Stimulated activated memory B cell treated with anti-CD40 and anti-IgM and Interleukin-4, amounts not matched to agents 10 μg/mL and 1 μg/mL and 100 μg/mL, for 72 hours (primary cell): ENCODE results near the gene MORF4L1.

Experiments
- ATAC-seq: fragments of 150-1000 bp; cut with Tn5 transposase; 2 replicates; pipeline ENCODE4 v1.10.0; 2021
- H3K27ac Mint-ChIP-seq: one replicate; pipeline ENCODE4 v1.8.0; 2022; ENCODE audit warnings: mild to moderate bottlenecking, mixed read lengths
- H3K27me3 Mint-ChIP-seq: one replicate; pipeline ENCODE4 v1.8.0; 2022; ENCODE audit warnings: mixed read lengths
- H3K36me3 Mint-ChIP-seq: one replicate; pipeline ENCODE4 v1.8.0; 2022; ENCODE audit warnings: mixed read lengths
- H3K4me1 Mint-ChIP-seq: one replicate; pipeline ENCODE4 v1.8.0; 2022; ENCODE audit warnings: mixed read lengths
- H3K4me3 Mint-ChIP-seq: one replicate; pipeline ENCODE4 v1.8.0; 2022; ENCODE audit warnings: mild to moderate bottlenecking, moderate library complexity, mixed read lengths
- H3K9me3 Mint-ChIP-seq: one replicate; pipeline ENCODE4 v1.8.0; 2022; ENCODE audit warnings: mixed read lengths

Gene MORF4L1

DNA sequence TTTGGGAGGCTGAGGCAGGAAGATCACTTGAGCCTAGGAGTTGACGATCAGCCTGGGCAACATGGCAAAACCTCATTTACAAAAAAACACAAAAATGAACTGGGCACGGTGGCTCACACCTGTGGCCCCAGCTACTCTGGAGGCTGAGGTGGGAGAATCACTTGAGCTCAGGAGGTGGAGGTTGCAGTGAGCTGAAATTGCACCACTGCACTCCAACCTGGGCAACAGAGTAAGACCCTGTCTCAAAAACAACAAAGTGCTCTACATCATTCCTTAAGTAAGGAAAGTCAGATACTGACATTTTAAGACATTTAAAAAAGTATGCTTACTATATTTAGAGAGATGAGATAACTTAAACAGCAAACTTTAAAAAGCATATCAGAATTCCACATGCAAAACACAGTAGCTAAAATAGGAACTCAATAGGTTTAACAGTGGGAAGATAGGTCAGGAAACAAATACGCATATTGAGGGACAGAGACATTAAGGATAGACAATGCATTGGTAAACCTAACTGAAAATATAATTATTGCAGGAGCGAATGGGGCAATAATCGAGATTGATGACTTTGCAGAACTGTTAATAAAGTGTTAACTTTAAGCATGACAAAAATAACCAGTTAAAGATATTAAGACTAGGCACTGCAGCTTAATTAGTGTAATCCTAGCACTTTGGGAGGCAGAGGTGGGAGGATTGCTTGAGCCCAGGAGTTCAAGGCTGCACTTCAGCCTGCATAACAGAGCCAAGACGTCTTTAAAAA, 32.1 kb downstream of the MORF4L1 start:
- Mint-ChIP-seq H3K27ac (peak overlapping the region; percentile 1), H3K9me3 (no peaks in the 10 kb centered on the region), H3K36me3 (peaks cover 63% of the 10 kb centered on the region), H3K27me3 (no peaks in the 10 kb centered on the region), H3K4me1 (peaks cover 33% of the 10 kb centered on the region), H3K4me3 (no peak overlapping the region)
- ATAC-seq = no peak

DNA sequence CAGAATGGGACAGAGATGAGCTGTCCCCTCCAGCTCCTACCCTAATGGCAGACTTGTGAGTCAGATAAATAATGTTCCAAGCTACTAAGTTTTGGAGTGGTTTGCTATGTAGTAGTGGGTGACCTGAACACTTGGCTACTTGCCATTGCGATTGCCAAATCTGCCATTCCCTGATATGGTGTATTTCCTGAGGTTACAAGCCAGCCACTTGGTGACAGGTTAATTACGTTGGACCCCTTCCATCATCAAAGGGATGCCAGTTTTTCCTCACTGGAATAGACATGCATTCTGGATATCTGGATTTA, 33.6 kb downstream of the MORF4L1 start:
- peaks cover 40% of the 10 kb centered on the region for H3K4me1 Mint-ChIP-seq
- peak overlapping the region; percentile 82 for H3K27ac Mint-ChIP-seq
- no peak overlapping the region for H3K4me3 Mint-ChIP-seq
- H3K9me3 Mint-ChIP-seq = no peaks in the 10 kb centered on the region
- no peaks in the 10 kb centered on the region for H3K27me3 Mint-ChIP-seq
- peaks cover 57% of the 10 kb centered on the region for H3K36me3 Mint-ChIP-seq
- ATAC-seq = no peak

DNA sequence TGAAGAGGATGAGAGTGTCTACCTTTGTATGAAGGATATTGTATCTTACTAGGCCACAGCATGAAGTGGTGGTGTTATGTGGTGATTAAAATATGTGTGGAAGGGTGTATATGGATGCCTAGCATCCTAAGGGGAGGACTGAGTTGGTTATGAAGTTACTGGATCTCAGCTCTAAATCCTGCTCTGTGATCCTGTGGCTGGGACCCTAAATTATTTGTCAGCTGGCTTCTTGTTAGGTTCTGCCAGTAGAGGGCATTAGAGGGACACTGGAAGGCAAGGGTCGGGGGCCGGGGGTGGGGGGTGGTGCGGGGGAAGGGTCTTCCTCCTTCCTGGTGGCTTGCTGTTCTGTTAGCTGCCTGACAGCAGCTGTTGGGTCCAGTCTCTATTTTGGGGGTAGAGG, 34.9 kb downstream of the MORF4L1 start:
- Mint-ChIP-seq H3K4me3 (no peak overlapping the region), H3K9me3 (no peaks in the 10 kb centered on the region), H3K36me3 (peaks cover 59% of the 10 kb centered on the region), H3K27ac (peak overlapping the region; percentile 82), H3K4me1 (peaks cover 42% of the 10 kb centered on the region), H3K27me3 (no peaks in the 10 kb centered on the region)
- ATAC-seq = no peak

DNA sequence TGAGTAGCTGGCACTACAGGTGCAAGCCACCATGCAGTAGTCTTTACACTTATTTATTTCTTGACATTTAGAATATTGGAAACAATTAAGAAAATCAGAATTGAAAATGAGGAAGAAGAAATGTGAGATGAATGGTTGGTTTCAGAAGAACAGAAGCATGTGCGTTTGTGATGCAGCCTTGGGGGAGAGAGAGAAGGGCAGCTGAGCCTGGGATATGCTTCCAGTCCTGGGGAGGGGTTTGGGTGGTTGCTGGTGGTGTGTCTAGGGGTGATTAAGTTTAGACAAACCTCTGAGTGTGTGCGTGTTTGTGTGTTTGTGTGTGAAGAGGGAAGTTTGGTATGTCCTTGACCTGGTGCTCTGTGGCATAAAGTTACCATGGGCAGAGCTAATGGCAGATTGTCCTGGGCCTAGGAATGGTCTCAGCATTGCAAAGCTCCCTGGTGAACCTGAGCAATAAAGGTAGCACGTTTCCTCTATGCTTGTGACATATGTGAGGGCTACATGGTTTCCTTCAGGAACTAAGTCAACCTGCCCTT, 36.5 kb downstream of the MORF4L1 start:
- H3K27ac Mint-ChIP-seq = peak overlapping the region; percentile 53

DNA sequence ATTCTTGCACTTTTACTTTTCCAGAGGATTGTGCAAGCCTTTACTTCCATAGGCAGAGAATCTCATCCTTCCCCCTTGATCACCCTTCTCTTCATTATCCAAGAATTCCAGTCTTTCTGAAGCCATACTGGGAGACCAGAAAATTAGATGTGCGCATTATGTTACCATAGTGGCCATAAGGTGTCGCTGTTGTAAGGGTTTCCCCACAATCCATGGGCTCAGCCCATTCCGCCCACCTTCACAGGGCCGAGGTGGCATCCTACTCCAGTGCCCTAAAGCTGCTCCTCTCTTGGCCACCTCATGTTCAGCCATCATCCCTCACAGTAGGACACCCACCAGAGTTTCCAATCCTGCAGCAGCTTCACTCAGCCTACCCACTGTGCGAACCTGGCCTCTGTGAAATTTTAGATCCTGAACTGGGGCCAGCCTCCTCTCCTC, 37.1 kb downstream of the MORF4L1 start:
- peak overlapping the region; percentile 53 for H3K27ac Mint-ChIP-seq
- H3K9me3 Mint-ChIP-seq = no peaks in the 10 kb centered on the region
- H3K27me3 Mint-ChIP-seq = no peaks in the 10 kb centered on the region
- peak overlapping the region; percentile 7 for H3K4me3 Mint-ChIP-seq
- ATAC-seq = peak; percentile 63
- peaks cover 53% of the 10 kb centered on the region for H3K4me1 Mint-ChIP-seq
- peaks cover 56% of the 10 kb centered on the region for H3K36me3 Mint-ChIP-seq

More for the DNA sequence above, 36.5 kb downstream of the MORF4L1 start:
- no peak overlapping the region for H3K4me3 Mint-ChIP-seq
- peaks cover 62% of the 10 kb centered on the region for H3K36me3 Mint-ChIP-seq
- H3K4me1 Mint-ChIP-seq = peaks cover 47% of the 10 kb centered on the region
- no peaks in the 10 kb centered on the region for H3K9me3 Mint-ChIP-seq
- peak; percentile 88 for ATAC-seq
- H3K27me3 Mint-ChIP-seq = no peaks in the 10 kb centered on the region

DNA sequence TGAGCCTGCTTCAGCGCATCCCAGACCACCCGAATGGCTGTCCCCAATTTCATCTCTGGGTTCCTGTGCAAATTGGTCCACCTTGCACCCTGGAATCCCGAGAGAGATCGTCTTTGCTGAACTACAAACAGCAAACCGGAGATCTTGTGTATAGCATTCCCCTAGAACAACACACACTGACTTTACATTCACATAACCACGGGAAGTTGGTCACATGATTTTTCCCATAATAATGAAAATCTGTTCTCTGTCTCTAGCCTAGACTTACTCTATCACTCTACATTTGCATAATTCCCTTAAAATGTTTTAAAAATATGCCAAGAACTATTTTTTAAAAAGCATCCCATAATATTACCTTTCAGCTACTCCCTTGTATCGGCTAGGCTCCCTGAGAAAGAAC, 37.6 kb downstream of the MORF4L1 start:
- no peak for ATAC-seq
- H3K4me1 Mint-ChIP-seq = peaks cover 58% of the 10 kb centered on the region
- H3K27ac Mint-ChIP-seq = peak overlapping the region; percentile 53
- H3K36me3 Mint-ChIP-seq = peaks cover 54% of the 10 kb centered on the region
- peak overlapping the region; percentile 7 for H3K4me3 Mint-ChIP-seq
- no peaks in the 10 kb centered on the region for H3K27me3 Mint-ChIP-seq
- no peaks in the 10 kb centered on the region for H3K9me3 Mint-ChIP-seq

DNA sequence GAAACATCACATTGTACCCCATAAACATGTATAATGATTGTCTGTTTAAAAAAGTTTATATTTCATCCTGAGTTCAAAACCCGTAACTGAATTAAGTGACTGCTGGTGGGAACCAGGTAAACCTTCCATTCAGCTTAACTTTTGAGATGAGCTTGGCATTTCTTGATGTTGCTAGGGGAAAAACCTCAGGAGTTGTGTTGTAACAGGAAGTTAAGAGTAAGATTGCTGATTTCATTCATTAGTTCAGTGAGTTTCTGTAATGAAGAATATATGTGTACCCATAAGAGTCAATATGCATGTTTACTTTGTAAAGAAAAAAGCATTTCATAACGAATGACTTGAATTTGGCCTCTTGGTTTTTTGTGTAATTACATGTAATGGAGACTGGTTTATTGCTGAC, 39.6 kb downstream of the MORF4L1 start:
- H3K4me1 Mint-ChIP-seq = peaks cover 57% of the 10 kb centered on the region
- H3K36me3 Mint-ChIP-seq = peaks cover 45% of the 10 kb centered on the region
- no peak for ATAC-seq
- H3K9me3 Mint-ChIP-seq = no peaks in the 10 kb centered on the region
- H3K27ac Mint-ChIP-seq = peak overlapping the region; percentile 25
- no peak overlapping the region for H3K4me3 Mint-ChIP-seq
- no peaks in the 10 kb centered on the region for H3K27me3 Mint-ChIP-seq

DNA sequence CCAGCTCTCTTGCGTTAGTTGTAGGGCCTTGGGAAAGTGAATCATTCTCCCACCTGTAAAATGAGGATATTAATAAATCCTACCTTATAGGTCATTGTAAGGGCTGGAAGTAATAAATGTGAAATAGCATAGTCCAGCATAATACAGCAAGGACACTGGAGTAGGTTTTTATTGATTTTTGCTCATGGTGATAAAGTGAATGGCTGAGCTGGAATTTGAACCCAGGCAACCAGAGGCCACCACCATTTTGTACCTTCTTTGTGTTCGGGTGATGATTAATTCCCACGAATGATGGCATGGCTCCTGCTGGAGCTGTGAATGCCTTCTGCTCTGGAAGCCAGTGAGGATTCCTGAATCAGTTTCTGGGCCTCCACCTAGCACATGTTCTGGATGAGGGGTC, 40.3 kb downstream of the MORF4L1 start:
- no peak for ATAC-seq
- Mint-ChIP-seq H3K36me3 (peaks cover 40% of the 10 kb centered on the region), H3K27ac (peak overlapping the region; percentile 23), H3K9me3 (no peaks in the 10 kb centered on the region), H3K4me1 (peaks cover 52% of the 10 kb centered on the region), H3K4me3 (no peak overlapping the region), H3K27me3 (no peaks in the 10 kb centered on the region)

DNA sequence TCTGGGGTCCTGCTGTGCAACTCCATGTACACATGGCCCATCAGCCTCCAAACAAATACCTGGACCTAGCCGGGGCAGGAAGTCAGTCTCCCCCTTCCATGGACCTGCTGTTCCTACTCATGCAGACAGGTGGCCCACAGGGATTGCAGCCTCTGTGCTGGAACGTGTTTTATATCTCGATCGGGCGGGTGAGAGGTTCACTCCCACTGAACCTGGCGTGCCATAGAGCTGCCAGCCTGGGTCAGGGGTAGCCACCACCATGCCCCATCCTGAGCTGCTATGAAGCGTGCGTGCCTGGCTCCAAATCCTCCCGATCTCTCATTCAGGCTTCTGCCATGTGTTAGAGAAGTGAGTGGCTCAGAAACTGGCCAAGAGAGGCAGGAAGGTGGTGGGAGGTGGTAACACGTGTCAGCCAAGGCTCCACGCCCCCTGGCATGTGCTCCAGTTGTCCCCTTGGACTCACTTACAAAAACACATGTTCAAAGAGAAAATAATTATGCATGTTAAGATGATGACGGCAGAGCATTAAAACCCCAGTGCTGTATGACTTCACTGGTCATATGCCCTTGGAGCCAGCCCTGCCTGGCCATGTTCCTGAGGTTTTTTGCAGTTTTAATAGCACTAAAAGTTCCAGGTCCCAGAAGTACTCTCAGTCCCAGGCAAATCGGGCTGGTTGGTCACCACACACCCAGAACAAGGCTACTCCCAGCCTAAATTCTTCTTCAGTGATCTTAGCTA, 41.5 kb downstream of the MORF4L1 start:
- Mint-ChIP-seq H3K4me1 (peaks cover 44% of the 10 kb centered on the region), H3K27me3 (no peaks in the 10 kb centered on the region), H3K36me3 (peaks cover 32% of the 10 kb centered on the region), H3K4me3 (no peak overlapping the region), H3K27ac (peak overlapping the region; percentile 16), H3K9me3 (no peaks in the 10 kb centered on the region)
- ATAC-seq = no peak

DNA sequence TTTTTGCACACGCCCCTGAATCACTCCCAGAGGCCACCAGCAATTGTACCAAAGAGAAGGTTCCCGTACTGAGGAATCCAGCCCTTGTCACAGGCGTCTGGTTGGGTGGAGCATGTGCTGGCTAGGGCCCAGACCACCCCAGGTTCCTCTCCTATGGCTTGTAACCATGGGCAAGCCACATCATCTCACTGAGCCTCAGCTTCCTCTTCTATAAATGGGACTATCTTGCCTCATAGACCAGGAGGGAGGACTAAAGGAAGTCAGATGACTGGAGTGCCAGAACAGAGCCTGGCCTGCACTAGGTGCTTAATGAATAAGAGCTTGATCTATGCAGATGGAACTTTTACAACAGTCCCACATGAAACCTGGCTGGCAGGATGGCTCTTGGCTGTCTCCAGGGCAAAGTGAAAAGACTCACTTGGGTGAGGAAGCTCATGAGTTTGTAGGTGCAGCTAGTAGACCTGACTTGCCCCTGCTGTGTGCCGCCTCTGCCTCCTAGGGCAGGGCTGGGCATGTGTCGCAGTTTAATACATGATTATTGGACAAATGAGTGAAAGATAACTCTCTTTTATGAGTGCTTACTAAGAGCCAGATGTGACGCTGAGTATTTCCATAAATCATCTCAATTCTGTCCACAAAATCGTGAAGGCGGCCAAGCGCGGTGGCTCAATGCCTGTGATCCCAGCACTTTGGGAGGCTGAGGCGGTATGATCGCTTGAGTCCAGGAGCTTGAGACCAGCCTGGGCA, 42.8 kb downstream of the MORF4L1 start:
- Mint-ChIP-seq H3K36me3 (peaks cover 22% of the 10 kb centered on the region), H3K4me3 (no peak overlapping the region), H3K27me3 (no peaks in the 10 kb centered on the region), H3K9me3 (no peaks in the 10 kb centered on the region), H3K27ac (no peak overlapping the region), H3K4me1 (peaks cover 31% of the 10 kb centered on the region)
- peak; percentile 54 for ATAC-seq

DNA sequence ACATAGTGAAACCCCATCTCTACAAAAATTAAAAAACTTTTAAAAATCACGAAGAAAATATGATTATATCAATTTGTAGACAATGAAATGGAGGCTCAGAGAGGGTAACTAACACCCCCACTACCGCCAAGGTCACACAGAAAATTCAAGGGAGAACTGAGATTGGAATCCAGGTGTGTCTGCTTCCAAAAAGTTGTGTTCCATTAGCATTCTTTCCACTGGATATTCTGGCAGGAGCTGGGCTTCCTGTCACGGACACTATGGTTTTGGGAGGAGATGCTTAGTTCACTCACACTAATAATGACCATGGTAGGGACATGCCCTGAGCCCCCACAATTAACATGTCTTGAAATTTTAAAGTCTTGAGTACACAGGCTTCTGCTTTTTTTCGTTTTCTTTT, 43.4 kb downstream of the MORF4L1 start:
- Mint-ChIP-seq H3K4me1 (peaks cover 31% of the 10 kb centered on the region), H3K36me3 (peaks cover 23% of the 10 kb centered on the region), H3K27ac (no peak overlapping the region), H3K9me3 (no peaks in the 10 kb centered on the region), H3K4me3 (no peak overlapping the region), H3K27me3 (no peaks in the 10 kb centered on the region)
- ATAC-seq = no peak

DNA sequence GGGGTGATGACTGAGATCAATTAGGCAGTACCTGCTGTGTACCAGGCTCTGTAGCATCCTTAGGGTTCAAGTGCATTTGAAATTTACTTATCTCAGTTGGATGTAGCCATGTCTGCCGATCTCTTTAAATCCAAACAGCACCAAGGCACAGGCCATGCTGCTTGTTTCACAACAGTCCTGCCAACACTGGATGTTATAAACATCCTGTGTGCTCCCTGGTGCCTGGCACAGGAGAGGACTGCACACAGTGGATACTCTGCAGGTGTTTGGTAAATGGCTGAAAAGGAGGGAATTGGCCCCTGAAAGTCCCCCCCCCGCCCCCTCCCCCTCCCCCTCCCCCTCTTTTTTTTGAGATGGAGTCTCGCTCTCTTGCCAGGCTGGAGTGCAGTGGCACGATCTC, 45.2 kb downstream of the MORF4L1 start:
- no peak for ATAC-seq
- no peak overlapping the region for H3K27ac Mint-ChIP-seq
- H3K27me3 Mint-ChIP-seq = no peaks in the 10 kb centered on the region
- peaks cover 39% of the 10 kb centered on the region for H3K4me1 Mint-ChIP-seq
- no peak overlapping the region for H3K4me3 Mint-ChIP-seq
- H3K9me3 Mint-ChIP-seq = no peaks in the 10 kb centered on the region
- peaks cover 26% of the 10 kb centered on the region for H3K36me3 Mint-ChIP-seq

DNA sequence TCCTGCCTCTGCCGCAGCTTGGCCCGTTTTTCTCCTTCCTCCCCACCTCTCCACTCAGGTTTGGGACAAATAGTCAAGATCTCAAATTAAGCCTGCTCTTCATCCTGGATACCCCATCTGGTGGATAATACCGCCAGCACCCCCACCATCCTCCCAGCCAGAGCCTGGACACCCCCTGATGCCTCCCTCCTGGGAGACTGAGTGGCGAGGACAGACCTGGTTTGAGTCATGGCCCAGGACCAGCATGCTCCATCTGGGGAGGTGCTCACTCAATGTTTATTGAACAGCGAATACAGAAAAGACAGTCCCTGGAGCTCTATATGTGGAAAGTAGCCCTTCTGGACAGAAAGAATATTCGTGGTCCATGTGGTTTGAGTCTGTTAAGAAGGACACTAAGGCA, 48.8 kb downstream of the MORF4L1 start:
- Mint-ChIP-seq H3K27me3 (no peaks in the 10 kb centered on the region), H3K4me1 (peaks cover 49% of the 10 kb centered on the region), H3K9me3 (no peaks in the 10 kb centered on the region), H3K36me3 (peaks cover 48% of the 10 kb centered on the region), H3K27ac (peak overlapping the region; percentile 53), H3K4me3 (no peak overlapping the region)
- peak; percentile 44 for ATAC-seq

DNA sequence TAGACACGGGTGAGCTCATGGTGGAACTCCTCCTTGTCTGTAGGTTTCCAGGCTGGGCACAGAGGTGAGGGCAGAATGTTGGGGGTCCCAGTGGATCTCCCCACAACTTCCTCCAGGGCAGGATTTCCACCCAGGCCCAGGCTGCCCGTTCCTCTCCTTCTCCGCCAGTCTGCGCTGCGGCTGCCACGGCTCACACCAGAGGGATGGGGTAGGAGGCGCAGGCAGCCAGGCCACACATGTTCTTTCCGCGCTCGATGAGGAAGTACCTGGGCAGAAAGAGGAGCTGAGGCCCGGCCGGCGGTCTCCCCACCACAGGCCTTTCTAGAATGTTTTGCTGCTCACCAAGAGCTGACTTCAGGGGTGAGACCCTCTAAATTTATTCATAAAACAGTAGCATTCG, 49.2 kb downstream of the MORF4L1 start:
- H3K27me3 Mint-ChIP-seq = no peaks in the 10 kb centered on the region
- no peak overlapping the region for H3K4me3 Mint-ChIP-seq
- peak overlapping the region; percentile 53 for H3K27ac Mint-ChIP-seq
- no peaks in the 10 kb centered on the region for H3K9me3 Mint-ChIP-seq
- no peak for ATAC-seq
- peaks cover 48% of the 10 kb centered on the region for H3K36me3 Mint-ChIP-seq
- H3K4me1 Mint-ChIP-seq = peaks cover 45% of the 10 kb centered on the region

DNA sequence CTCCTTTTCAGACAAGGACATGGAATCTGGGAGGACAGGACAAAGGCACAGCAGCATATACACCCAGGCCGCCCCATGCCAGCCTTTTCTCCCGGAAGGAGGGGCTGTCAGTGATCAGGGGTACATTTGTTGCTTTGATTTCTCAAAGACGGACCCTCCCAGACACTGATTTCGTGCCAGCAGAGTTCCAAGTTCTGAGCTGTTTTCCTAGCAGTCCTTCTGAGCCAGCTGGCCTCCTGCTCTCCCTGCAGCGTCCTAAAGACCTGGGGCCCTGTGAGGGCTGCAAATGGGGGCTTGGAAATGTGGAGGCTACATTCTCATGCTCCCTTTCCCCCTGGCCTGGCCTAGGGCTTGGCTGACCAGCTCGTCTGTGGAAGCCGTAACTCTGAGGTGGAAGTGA, 49.8 kb downstream of the MORF4L1 start:
- no peak for ATAC-seq
- Mint-ChIP-seq H3K36me3 (peaks cover 48% of the 10 kb centered on the region), H3K27ac (peak overlapping the region; percentile 53), H3K4me3 (no peak overlapping the region), H3K4me1 (peaks cover 45% of the 10 kb centered on the region), H3K9me3 (no peaks in the 10 kb centered on the region), H3K27me3 (no peaks in the 10 kb centered on the region)
